Measurements from ENCODE around the gene MYH10.
"Not testable (repeated sequence)": the region's sequence is repeated elsewhere in the genome, so short reads cannot be mapped to it uniquely, and the experiment has no call there.

Gene MYH10

DNA sequence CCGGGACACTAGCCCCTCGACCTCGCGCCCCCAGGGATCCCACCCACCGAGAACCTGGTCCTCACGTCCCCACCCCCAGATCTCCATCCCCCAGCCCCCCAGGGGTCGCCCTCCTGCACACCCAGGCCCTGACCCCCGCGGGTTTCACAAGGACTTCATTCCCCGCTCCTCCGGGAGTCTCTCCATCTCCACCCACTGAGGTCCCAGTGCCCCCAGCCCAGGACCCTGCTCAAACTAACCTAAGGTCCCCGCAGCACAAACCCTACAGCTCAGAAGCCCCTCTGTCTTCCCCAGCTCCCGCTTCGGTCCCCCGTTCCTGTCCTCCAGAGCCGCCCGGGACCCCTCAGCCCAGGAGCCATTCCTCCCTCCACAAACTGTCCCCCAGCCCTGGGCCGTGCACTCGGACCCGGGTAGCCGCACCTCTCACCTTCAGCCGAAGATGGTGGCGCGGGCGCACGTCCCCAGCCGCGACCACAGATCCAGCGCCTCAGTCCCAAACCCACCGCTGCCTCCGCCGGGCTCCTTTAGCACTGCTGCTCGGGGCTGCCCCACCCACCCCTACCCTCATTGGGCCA, at the start of gene MYH10:
TSS of gene MYH10 (minus strand) at position 499 of the 575 bp plus-strand sequence. CDS start 7,479 bp downstream, outside the sequence.
- no peak for DNase-seq

DNA sequence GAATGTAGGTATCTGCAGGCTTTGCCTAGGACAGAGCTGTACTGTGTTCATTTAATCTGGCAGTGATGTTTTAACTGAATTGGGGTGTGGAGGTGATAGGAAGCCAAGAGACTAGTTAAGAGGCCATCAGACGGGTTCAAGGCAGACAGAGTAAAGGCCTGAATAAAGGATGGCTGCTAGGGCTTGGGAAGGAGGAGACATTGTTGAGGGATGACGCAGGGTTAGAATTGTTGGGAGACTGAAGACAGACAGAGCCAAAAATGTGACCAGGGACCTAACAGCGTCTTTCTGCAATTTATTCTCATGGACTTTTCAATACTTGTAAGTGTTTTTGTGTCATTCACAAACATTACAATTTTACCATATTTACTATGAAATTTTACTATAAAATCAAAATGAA, 48.6 kb upstream of the MYH10 start:
- no peak for DNase-seq

GRCh38 chr17:8675306-8675705, 44.8 kb upstream of the MYH10 start:
- no peak for DNase-seq

DNA sequence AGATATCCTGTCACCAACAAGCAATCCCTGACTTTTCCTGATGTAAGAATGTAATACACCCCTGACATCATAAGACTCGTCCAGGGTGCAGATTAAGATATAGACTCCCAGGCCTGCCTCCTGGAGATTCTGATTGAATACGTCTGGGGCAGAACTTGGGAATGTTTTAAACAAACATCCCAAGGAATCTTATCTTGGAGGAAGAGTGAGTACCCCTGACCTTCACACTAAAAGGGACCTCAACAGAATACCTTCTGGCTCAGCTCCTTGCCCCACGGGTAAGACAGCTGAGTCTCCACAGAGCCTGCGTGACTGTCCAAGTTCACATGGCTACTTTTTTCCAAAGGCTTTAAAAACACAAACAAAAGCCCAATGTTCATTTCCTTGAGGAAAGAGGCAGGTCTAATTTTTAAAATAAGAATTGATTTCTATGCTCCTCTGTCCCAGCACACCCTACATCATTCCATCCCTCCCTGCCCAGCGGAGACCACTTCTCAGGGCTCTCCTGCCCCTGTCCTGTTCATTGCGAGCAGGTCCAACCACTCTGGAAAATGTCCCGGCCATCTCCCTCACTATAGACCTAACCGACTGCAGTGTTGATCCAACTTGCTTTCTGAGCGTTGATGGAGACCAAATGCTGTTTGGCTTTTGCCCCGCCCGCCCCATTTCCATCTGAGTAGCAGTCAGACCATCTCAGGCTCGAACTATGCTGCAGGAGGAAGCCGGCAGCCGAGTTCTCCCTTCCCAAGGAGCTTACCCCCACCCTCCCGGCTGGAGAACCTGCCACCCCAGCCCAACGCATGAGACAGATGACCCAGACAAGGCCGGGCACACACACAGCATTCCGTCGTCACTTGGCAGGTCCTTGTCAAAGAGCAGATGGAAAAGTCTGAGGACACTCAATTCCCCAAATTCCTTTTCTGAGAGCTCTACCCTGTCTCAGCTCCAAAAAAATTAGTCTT, 44.1 kb upstream of the MYH10 start:
- DNase-seq, result no peak

DNA sequence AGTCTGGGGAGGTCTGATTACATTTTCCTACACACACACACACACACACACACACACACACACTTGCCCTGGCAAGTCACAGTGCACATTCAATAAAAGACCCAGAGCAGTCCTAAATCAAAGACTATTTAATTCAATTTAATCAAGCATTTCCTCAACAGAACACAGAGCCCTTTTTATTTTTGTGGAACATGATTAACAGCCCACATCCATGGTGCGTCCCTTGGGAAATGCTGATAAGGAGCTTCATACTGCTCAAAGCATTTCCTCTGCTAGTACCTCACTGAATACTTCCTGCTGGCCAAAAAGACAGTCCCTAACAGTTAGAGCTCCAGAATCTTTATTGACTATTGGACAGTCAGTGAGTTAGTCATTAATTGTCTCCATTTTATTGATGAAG, 43.1 kb upstream of the MYH10 start:
- no peak for DNase-seq

- no peak for DNase-seq
Measured at GRCh38 chr17:8672326-8672725, 41.8 kb upstream of the MYH10 start.

DNA sequence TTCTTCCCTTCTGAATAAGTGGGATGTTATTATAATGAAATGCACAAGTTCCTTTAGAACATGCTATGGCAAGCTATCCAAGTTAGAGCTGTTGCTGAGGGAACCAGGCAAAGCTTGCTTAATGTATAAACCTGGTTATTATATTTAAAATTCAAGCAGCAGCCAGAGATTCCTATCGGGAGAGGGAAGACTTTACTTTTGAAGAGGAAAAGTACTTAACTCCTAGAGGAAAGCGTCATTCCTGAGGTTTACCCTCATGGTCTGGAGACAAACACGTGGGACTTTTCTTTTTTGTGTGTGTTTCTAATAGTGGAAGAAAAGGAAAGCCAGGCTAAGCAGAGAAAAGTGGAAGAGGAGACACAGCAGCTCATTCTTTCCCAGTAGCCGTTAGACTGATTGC, 39.9 kb upstream of the MYH10 start:
- no peak for DNase-seq

GRCh38 chr17:8668176-8668740, 37.7 kb upstream of the MYH10 start:
- no peak for DNase-seq

DNA sequence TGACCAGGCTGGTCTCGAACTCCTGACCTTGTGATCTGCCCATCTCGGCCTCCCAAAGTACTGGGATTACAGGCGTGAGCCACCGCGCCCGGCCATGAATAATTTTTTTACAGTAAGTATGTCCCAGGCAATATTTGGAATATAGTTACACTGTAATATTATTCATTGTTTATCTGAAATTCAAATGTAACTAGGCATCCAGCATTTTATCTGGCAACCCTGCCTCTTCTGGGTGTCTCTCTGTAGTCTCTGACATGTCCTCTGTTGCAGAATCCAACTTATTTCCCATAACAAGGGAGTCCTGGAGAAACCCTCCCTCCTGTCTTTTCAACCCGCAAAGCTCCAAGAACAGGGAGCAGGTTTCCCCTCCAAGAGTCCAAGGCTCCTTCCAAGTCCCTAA, 36.9 kb upstream of the MYH10 start:
- no peak for DNase-seq

DNA sequence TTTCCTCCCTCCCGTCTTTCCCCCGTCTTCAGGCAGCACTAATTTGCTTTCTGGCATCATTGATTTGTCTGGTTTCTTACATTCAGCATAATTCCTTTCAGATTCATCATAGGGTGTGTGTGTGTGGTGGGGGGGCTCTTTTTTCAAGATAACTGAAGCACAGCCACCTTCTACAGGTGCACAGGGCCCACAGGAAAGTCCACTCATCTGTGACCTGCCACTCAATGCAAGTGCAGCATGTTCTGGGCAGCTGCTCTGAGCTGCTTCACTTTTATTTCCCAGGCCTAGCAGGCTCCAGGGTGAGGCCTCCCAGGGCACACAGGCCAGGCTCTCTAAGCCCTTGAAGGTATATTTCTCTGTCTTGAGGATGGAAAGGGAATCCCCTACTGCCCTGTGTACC, 35.2 kb upstream of the MYH10 start:
- DNase-seq, result no peak

DNA sequence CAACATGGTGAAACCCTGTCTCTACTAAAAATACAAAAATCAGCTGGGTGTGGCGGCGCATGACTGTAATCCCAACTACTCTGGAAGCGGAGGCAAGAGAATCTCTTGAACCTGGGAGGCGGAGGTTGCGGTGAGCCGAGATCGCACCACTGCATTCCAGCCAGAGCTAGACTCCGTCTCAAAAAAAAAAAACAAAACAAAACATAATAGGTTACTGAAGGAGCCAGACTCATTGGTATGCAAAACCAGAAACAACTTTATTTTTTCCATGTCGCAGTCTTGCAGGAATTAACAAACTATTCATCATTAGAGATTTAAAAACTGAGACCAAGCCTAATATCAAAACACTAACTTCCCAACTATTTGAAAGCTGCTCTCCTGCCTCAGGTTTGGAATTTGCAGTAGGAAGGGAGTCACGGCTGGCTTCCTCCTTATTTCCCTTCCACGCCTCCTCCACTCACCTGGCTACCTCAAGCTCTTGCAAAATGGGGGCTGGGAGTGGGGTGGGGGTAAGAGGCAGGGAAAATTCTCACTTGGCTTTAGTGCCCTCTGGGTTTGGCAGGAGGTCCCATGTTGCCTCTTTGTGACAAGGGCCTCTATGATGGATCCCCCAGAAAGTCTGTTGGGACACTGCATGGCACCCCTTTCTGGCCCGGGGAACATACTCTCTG, 34.1 kb upstream of the MYH10 start:
- DNase-seq, result no peak

DNA sequence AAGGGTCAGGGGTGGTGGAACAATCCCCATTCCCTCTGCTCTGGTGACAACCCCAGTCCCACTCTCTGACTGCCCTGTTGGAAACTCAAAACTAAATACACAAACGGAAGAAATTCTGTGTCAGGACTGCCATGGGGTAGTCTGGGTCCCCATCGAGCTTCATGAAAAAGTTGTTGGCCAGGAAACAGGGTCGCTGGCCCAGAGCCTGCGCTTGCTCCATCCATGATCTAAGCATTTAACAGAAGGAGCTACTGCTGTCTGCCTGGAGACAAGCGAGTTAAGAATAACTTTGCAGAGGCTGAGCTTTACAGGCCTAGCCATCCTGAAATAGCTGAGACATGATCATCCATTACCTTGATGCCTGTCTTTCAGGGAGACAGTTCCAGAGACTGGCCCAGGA, 32.4 kb upstream of the MYH10 start:
- no peak for DNase-seq

DNA sequence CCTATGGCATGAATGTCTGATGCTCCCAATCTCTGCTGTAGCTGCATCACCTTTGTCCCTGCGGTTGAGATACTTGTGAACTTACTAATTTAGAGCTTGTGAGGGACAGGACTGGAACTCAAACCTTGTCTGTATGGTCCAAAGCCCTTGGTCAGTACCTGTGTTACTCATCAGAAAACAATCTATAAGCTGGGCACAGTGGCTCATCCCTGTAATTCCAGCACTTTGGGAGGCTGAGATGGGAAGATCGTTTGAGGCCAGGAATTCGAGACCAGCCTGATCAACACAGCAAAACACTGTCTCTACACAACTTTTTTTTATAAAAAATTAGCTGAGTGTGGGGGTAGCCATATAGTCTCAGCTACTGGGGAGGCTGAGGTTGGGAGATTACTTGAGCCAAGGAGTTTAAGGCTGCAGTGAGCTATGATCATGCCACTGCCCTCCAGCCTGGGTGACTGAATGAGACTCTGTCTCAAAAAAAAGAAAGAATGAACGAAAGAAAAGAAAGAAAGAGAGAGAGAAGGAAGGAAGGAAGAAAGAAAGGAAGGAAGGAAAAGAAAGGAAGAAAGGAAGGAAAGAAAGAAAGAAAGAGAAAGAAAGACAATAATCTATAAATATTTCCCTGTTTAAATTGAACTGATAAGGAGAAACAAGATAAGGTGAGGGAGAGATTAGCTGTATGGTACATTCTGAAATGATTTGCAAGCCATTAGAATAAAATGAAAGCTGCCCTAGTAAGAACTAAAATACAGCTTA, 31.7 kb upstream of the MYH10 start:
- DNase-seq, result no peak

DNA sequence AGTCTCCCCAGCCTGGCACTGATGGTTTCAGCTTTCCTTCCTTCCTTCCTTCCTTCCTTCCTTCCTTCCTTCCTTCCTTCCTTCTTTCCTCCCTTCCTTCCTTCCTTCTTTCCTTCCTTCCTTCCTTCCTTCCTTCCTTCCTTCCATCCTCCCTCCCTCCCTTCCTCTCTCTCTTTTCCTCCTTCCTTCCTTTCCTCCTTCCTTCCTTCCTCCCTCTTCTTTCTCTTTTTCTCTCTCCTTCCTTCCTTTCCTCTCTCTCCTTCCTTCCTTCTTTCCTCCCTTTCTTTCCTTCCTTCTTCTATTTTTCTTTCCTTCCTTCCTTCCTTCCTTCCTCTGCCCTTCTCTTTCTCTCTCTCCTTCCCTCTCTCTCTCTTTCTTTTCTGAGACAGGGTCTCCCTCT, 30.2 kb upstream of the MYH10 start:
- DNase-seq, result not testable (repeated sequence)

DNA sequence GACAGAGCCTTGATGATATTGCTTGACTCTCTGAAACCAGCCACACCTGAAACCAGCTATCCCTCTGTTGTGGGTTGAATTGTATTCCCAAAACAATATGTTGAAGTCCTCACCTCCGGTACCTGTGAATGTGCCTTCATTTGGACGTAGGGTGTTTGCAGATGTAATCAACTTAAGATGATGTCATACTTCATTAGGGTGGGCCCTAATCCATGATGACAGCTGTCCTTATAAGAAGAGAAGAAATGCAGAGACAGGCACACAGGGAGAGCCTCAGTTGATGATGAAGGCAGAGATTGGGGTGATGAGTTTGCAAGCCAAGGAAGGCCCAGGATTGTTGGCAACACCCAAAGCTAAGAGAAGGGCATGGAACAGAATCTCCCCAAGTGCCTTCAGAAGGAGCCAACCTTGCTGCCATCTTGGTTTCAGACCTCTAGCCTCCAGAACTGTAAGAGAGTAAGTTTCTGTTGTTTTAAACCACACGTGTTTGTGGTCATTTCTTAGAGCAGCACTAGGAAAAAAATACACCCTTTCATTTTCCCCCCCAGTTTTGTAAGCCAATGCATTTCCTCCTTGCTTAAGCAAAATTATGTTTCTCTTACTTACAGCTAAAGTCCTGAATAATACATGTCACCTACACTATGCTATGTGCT, 29.4 kb upstream of the MYH10 start:
- no peak for DNase-seq

- no peak for DNase-seq
Measured at GRCh38 chr17:8658810-8659209, 28.3 kb upstream of the MYH10 start.

DNA sequence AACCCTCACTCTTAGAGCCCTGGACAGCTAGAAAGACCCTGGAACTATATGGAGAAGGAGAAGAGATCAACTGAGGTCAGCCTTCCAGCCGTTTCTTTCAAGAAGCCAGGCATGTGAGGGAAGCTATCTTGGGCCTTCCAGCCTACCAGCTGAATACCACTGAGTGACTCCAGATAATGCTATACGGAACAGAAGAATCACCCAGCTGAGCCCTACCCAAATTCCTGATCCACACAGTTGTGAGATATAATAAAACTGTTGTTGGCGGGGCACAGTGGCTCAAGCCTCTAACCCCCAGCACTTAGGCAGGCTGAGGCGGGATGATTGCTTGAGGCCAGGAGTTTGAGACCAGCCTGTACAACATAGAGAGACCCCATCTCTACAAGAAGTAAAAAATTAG, 26.2 kb upstream of the MYH10 start:
- DNase-seq, result no peak

GRCh38 chr17:8654822-8655221, 24.3 kb upstream of the MYH10 start:
- DNase-seq, result no peak

- DNase-seq, result no peak
Measured at GRCh38 chr17:8651013-8651412, 20.5 kb upstream of the MYH10 start.

GRCh38 chr17:8650119-8650499, 19.6 kb upstream of the MYH10 start:
- DNase-seq, result no peak

DNA sequence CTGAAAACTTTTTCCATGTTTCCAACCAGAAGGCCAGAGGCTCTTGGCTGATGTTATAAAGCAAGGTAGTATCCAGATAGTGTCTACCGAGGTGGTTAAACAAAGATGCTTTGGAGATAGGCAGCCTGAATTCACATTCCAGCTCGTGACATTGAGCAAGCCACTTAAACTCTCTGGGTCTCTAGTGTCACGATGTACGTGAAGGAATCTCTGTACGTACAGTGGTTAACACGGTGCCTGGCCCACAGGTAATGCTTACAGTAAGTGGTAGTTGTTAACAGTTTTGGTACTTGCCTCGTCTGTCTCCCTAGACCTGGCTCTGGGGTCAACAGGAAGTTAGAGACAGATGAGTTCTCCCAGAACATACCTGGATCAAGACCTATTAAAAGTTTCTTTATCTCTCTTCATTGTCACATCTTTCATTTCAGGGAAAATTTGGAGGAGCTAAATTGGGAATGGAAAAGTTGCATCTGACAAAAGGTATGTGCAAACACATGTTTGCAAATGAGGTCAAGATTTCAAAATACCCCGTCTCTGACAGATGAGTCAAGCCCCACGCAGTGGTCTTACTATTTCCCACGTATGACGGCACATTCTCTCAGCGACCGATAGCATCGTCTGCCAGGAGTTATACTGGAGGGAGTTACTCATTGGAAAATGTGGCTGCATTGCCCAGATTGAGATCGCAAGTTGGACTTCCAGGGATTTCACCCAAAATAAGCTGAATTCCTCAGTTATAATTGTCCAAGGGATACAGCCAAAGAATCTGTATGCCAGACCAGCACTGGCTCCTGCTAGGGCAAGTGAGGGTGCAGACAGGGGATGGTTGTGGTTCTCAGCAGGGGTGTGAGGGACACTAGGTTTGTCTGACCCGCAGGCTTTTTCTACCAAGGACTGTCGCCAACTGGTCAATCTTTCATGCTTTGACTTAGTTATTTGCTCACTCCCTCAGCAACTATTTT, 18.9 kb upstream of the MYH10 start:
- no peak for DNase-seq

Measured in NCI-H187 treated with DMSO at 0.1 percent for 48 hours (cell line).